Heart left ventricle (tissue), 16 donors: ENCODE data around the gene MST1R. TPM values are rescaled to one million over a fixed set of nuclear protein-coding genes. Genes with fewer than 3 reads are reported as not detected.

Experiments used
- ATAC-seq, 4 donors: fragments of 200-7000 bp; cut with Tn5 transposase; one replicate each; pipeline ENCODE4 v1.9.1; 2020 to 2022; ENCODE audit warnings: moderate library complexity in 4 of 4, mild to moderate bottlenecking in 3 of 4, moderate number of reproducible peaks in 1 of 4
- DNase-seq, 5 donors: peaks; one replicate each; pipeline ENCODE4 v3.0.0-alpha.2; 2020
- H3K27ac ChIP-seq, 12 donors: fragments of 200-600 bp; sonication (generic) in 4 of 12; one replicate each; pipeline versions ENCODE4 v1.5.0 to v1.8.0; 2016 to 2022; ENCODE audit warnings: mild to moderate bottlenecking in 2 of 12
- H3K27me3 ChIP-seq, 9 donors: fragments of 200-600 bp; sonication (generic) in 2 of 9; one replicate each; pipeline versions ENCODE4 v1.5.1 to v1.8.0; 2016 to 2022; ENCODE audit warnings: mild to moderate bottlenecking in 3 of 9
- H3K36me3 ChIP-seq, 9 donors: fragments of 200-600 bp; sonication (generic) in 2 of 9; one replicate each; pipeline versions ENCODE4 v1.5.0 to v1.8.0; 2018 to 2022; ENCODE audit warnings: mild to moderate bottlenecking in 2 of 9
- H3K4me1 ChIP-seq, 12 donors: fragments of 200-600 bp; sonication (generic) in 4 of 12; one replicate each; pipeline versions ENCODE4 v1.5.0 to v1.8.0; 2016 to 2022; ENCODE audit warnings: mild to moderate bottlenecking in 3 of 12
- H3K4me3 ChIP-seq, 12 donors: fragments of 200-600 bp; sonication (generic) in 4 of 12; one replicate each; pipeline versions ENCODE4 v1.5.0 to v1.8.0; 2017 to 2022; ENCODE audit warnings: mild to moderate bottlenecking in 9 of 12, moderate library complexity in 4 of 12
- H3K9me3 ChIP-seq, 12 donors: fragments of 200-600 bp; sonication (generic) in 4 of 12; one replicate each; pipeline versions ENCODE4 v1.5.0 to v1.8.0; 2016 to 2022; ENCODE audit warnings: mild to moderate bottlenecking in 1 of 12
- CTCF ChIP-seq, 12 donors: fragments of 200-600 bp; sonication (generic) in 4 of 12; IDR thresholded peaks; one replicate each; pipeline versions ENCODE4 v1.5.0 to v1.8.0; 2018 to 2022; ENCODE audit warnings: antibody characterized with exemption in 12 of 12, mild to moderate bottlenecking in 5 of 12
- POLR2A ChIP-seq, 2 donors: fragments of 450-650 bp; IDR thresholded peaks; one replicate each; pipeline ENCODE4 v1.6.1; 2017; ENCODE audit warnings: antibody characterized with exemption in 2 of 2, mild to moderate bottlenecking in 2 of 2, moderate library complexity in 2 of 2
- WGBS, 4 donors: extraction: QIAGEN DNeasy Blood & Tissue Kit in 2 of 4; methylation state at CpG; one replicate each; pipeline versions ENCODE4 v1.1.5 to v1.1.7; 2013 to 2018; 5-methylcytosine and 5-hydroxymethylcytosine counted together
- intact Hi-C, 10 donors: fragments of 100-400 bp; cut with DNase I; formaldehyde crosslinking; loops; one replicate each; pipeline versions ENCODE4 v1.11.1 to v1.14.2; 2022
- polyA plus RNA-seq, 2 donors: library from polyadenylated mRNA; stranded (reverse); fragments of 200-250 nt; gene quantifications; one replicate each; pipeline ENCODE4 v1.2.3, GENCODE V29; 2013
- total RNA-seq, 9 donors: library from RNA; depleted of rRNA in 2 of 9; stranded (reverse); fragments of >200 nt in 2 of 9; fragmentation: NEBNext Ultra II Directional in 3 of 9; extraction: Animal tissue kit (Norgen Biotek cat#: 25700) in 3 of 9; gene quantifications; one replicate each; pipeline versions ENCODE4 v1.1.0 to v1.2.4, GENCODE V29; 2016 to 2023
- donor health status: ischemic (EF 13 %, LVEDD 7.1; RV severe dilation, severe dysfunction).
- donor health status: healthy with polysubstance abuse.
- donor health status: DM: no; HTN: yes; CAD: no.
- donor health status: DM: no; HTN: no; CAD: no.
- donor health status: ischemic (EF 25% LVEDD 6.9; RV normal size, moderate dysfunction).
- donor health status: ischemic (EF 25% LVEDD 5.7; RV mildly dilated, moderate dysfunction).
- donor health status: healthy.
- donor health status: DM: yes; HTN: yes; CAD: no.
- donor health status: ischemic (EF 35%, LVEDD 5.7; RV mildly dilated, moderate dysfunction).
- donor health status: nonischemic (EF 11% LVEDD 7.7; RV severe dilation, severe dysfunction).
- donor health status: DM: yes; HTN: yes; CAD: no.
- donor health status: PGD.
- donor health status: ischemic (EF 29% LVEDD 5.4; RV normal size, mild dysfunction).
- donor health status: nonischemic (EF 23%, LVEDD 6.1; RV moderate dilation, normal function).

The MST1R gene
- total and polyA plus RNA-seq, 11 donors: 0.79 to 8.9 (median 1.8) TPM

- TF ChIP-seq POLR2A (IDR thresholded peaks at IDR 0.05) (no peak), CTCF (IDR thresholded peaks at IDR 0.05) (peak in 1 of 12 donors; percentile 3)
- Histone ChIP-seq H3K4me3 (no peak overlapping the region), H3K9me3 (no peaks in the 10 kb centered on the region), H3K27me3 (no peaks in the 10 kb centered on the region), H3K27ac (peak overlapping the region in 11 of 12 donors; percentile 72 to 94 (median 91)), H3K4me1 (peaks cover 0 to 31% (median 21%) of the 10 kb centered on the region in 12 donors), H3K36me3 (no peaks in the 10 kb centered on the region)
- ATAC-seq (no peak), DNase-seq (no peak)
- 76 to 88% (median 87%) methylated on average over 1 of the region's 1 CpG for WGBS, 4 donors
- intact Hi-C loops: loop anchor here in 1 of 10 donors (10.0 kb wide), 1 partner anchor 364 kb away; the partner anchor contains the start of genes HYAL3, IFRD2 and NAA80
These were observed 27.2 kb upstream of the MST1R start for GRCh38 chr3:49930922-49931321.

- H3K9me3 ChIP-seq: no peaks in the 10 kb centered on the region
- H3K27me3 ChIP-seq: no peaks in the 10 kb centered on the region
- peaks cover 0 to 31% (median 21%) of the 10 kb centered on the region in 12 donors for H3K4me1 ChIP-seq
- WGBS, 4 donors: 39 to 54% (median 46%) methylated on average over 16 of the region's 16 CpGs
- DNase-seq: peak in 1 of 5 donors; percentile 22
- intact Hi-C loops: loop anchor here in 1 of 10 donors (10.0 kb wide), 1 partner anchor 365 kb away; the partner anchor contains the start of genes HYAL3, IFRD2 and NAA80
- peak overlapping the region; percentile 66 to 93 (median 82) for H3K4me3 ChIP-seq
- peak overlapping the region; percentile 72 to 94 (median 89) for H3K27ac ChIP-seq
- peak in 2 of 4 donors; percentile 1 to 8 for ATAC-seq
- TF ChIP-seq POLR2A (IDR thresholded peaks at IDR 0.05) (no peak), CTCF (IDR thresholded peaks at IDR 0.05) (no peak)
- no peaks in the 10 kb centered on the region for H3K36me3 ChIP-seq
These were observed 26.6 kb upstream of the MST1R start for GRCh38 chr3:49930168-49930690.

GRCh38 chr3:49929291-49930167, 25.9 kb upstream of the MST1R start, which contains the start of gene MON1A:
Gene MON1A, minus strand, starts transcription at chr3:49929811. Its CDS starts 16,465 bp downstream, at chr3:49913346.
- intact Hi-C loops: loop anchor here in 3 of 10 donors (2.0 to 10.0 kb wide), 3 partner anchors 73 to 365 kb away; partner anchors contain the start of genes HYAL3 (in 1 of the 3), IFRD2 (in 1 of the 3), NAA80 (in 1 of the 3) and TRAIP (in 1 of the 3)
- WGBS, 4 donors: 0 to 1% (median 1%) methylated on average over 28 to 56 of the region's 56 CpGs

More at GRCh38 chr3:49929291-49930167, 25.9 kb upstream of the MST1R start, which contains the start of gene MON1A:
- H3K9me3 ChIP-seq: no peaks in the 10 kb centered on the region
- DNase-seq (peak; percentile 97 to 98 (median 97)), ATAC-seq (peak; percentile 95 to 100 (median 99))
- H3K27me3 ChIP-seq: no peaks in the 10 kb centered on the region
- peak in 1 of 2 donors; percentile 76 for TF ChIP-seq POLR2A (IDR thresholded peaks at IDR 0.05)
- peak in 9 of 12 donors; percentile 11 to 53 (median 28) for TF ChIP-seq CTCF (IDR thresholded peaks at IDR 0.05)
- peak within 1 kb of the TSS; percentile 72 to 94 (median 89) for H3K27ac ChIP-seq
- H3K36me3 ChIP-seq: no peaks in the 10 kb centered on the region
- H3K4me1 ChIP-seq: peaks cover 0 to 31% (median 21%) of the 10 kb centered on the region in 12 donors
- peak within 1 kb of the TSS; percentile 66 to 93 (median 82) for H3K4me3 ChIP-seq
